Urinary bladder (tissue), 4 donors: ENCODE measurements around the gene PBX1. TPM values are rescaled to one million over a fixed set of nuclear protein-coding genes. Genes with fewer than 3 reads are reported as not detected.

Experiments
- DNase-seq: peaks from one replicate; pipeline ENCODE4 v3.0.0-alpha.2; 2015; ENCODE audit errors: extremely low spot score
- H3K27ac ChIP-seq: one replicate; pipeline ENCODE4 v1.5.1; 2013; ENCODE audit warnings: low read depth, mild to moderate bottlenecking, moderate library complexity
- H3K36me3 ChIP-seq: one replicate; pipeline ENCODE4 v1.6.1; 2013; ENCODE audit warnings: mild to moderate bottlenecking, moderate library complexity; ENCODE audit not compliant: insufficient read depth
- H3K4me1 ChIP-seq: one replicate; pipeline ENCODE4 v1.6.1; 2013; ENCODE audit warnings: mild to moderate bottlenecking, moderate library complexity; ENCODE audit not compliant: insufficient read depth
- H3K4me3 ChIP-seq: one replicate; pipeline ENCODE4 v1.5.1; 2013; ENCODE audit warnings: low read depth, low read length
- WGBS: extraction: QIAGEN DNeasy Blood & Tissue Kit; methylation state at CpG from one replicate; pipeline ENCODE4 v1.1.7; 2013; 5-methylcytosine and 5-hydroxymethylcytosine counted together
- polyA plus RNA-seq: library from polyadenylated mRNA; stranded (reverse); fragments of 200-250 nt; gene quantifications from one replicate; pipeline ENCODE4 v1.2.3, GENCODE V29; 2013
- total RNA-seq: library from RNA; depleted of rRNA; stranded (reverse); fragments of >200 nt; gene quantifications from one replicate; pipeline ENCODE4 v1.2.3, GENCODE V29; 2014
- donor health status: healthy with polysubstance abuse.
- donor health status: healthy.

Gene PBX1
- total and polyA plus RNA-seq, 2 donors = 67.8 to 241 TPM

DNA sequence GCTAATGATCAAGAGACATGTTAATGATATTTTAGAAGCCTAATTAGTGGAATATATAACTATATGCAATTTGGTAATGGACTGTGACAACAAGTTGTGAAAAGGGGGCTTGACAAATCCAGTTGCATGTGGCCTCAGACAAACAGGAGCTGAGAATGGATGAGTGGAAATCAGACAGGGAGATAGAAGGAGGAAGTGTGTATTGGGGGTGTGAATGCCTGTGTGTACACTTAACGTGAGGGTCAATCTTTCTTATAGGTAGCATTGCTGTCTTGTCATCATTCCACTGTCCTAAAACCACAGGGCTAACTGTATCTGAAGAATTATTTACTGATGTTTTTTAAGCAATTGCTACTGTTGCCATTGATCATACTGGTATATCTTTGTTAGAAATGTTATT, 64.8 kb downstream of the PBX1 start:
- Histone ChIP-seq H3K4me3 (no peak overlapping the region), H3K4me1 (no peaks in the 10 kb centered on the region), H3K36me3 (no peaks in the 10 kb centered on the region), H3K27ac (no peak overlapping the region)
- DNase-seq = no peak
- WGBS = 69% methylated on average over 1 of the region's 1 CpG

DNA sequence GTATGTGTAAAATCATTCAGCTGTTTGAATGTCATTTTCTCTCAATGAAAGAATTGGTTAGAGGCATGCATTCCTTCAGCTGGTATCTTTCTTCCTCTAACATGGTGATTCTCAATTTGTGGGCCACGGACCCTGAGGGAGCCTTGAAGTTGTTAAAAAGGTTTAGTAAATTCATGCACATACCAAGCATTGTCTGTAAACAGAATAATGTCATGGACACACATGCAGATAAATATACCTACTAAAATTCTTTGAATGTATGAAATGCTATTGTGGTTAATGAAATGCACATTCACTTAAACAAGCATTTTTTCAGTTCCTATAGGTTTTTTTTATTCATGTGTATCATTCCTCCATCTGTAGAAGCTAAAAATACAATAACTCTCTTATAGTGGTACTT, 65.4 kb downstream of the PBX1 start:
- Histone ChIP-seq H3K27ac (no peak overlapping the region), H3K36me3 (no peaks in the 10 kb centered on the region), H3K4me1 (no peaks in the 10 kb centered on the region), H3K4me3 (no peak overlapping the region)
- 74% methylated on average over 1 of the region's 1 CpG for WGBS
- DNase-seq = no peak

DNA sequence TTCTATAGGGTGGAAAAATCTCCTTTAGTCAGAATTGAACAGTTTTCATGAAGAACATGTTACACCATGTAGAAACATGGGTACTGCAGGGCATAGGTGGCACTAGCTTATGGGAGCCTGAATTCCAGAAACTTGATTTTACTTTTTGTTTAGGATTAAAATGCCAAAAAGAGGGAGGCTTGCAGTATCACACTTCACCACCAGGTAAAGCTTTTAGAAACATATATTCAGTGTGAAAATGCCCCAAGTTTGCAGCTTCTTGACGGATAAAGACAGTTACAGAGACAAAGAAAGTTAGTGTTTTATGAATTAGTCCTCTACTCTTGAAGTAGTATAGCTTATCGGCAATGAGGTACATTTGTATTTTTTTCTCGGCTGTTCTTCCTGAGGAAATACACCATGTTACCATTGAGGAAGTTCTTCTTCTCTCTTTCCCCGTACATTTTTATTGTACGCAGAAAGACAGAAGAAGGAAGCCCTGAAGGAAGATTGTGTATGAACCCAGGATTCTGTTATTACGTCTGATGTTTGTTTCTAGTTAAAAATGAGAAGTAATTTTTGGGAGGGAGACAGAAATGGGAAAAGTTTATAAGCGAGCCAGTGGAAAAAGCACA, 66.1 kb downstream of the PBX1 start:
- Histone ChIP-seq H3K4me3 (no peak overlapping the region), H3K27ac (no peak overlapping the region), H3K36me3 (no peaks in the 10 kb centered on the region), H3K4me1 (no peaks in the 10 kb centered on the region)
- 69% methylated on average over 7 of the region's 7 CpGs for WGBS
- no peak for DNase-seq

DNA sequence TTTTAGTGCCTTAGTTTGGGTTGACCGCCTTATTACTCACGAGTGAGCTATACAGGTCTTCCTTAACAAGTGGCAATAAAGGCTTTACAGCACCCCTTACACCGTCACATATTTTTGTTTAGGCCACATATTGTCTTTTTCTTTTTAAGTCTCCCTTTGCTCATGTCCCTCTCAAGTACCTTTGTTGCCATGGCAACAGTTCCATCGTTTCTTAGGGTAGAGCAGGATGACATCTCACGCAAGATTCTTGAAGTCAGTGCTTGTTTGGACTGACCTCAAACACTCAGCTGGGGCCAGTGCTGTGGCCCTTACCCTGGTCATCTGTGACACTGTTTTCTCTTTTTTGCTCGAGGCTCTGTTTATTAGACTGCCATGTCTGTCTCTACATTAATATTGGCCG, 69.8 kb downstream of the PBX1 start:
- Histone ChIP-seq H3K4me3 (no peak overlapping the region), H3K36me3 (no peaks in the 10 kb centered on the region), H3K27ac (no peak overlapping the region), H3K4me1 (no peaks in the 10 kb centered on the region)
- WGBS = 69% methylated on average over 7 of the region's 7 CpGs
- DNase-seq = no peak

DNA sequence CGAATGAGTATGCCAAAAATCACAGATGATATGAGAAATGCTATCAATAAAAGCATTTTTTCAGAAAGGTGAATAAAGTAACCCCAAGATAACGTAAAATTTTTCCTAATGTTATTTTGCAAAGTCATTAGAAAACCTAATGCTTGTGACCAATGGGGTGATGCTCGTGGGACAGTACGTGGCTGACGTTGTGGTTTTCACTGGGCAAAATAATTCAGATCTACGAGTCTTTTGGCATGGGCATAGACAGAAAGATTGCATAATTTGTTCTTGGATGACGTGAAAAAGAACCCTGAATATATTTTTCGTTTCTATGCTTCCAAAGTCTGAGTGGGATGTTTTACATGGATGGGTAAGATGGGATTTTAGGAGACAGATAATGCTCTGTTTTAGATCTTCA, 71.0 kb downstream of the PBX1 start:
- H3K36me3 ChIP-seq = no peaks in the 10 kb centered on the region
- H3K4me1 ChIP-seq = no peaks in the 10 kb centered on the region
- DNase-seq = no peak

DNA sequence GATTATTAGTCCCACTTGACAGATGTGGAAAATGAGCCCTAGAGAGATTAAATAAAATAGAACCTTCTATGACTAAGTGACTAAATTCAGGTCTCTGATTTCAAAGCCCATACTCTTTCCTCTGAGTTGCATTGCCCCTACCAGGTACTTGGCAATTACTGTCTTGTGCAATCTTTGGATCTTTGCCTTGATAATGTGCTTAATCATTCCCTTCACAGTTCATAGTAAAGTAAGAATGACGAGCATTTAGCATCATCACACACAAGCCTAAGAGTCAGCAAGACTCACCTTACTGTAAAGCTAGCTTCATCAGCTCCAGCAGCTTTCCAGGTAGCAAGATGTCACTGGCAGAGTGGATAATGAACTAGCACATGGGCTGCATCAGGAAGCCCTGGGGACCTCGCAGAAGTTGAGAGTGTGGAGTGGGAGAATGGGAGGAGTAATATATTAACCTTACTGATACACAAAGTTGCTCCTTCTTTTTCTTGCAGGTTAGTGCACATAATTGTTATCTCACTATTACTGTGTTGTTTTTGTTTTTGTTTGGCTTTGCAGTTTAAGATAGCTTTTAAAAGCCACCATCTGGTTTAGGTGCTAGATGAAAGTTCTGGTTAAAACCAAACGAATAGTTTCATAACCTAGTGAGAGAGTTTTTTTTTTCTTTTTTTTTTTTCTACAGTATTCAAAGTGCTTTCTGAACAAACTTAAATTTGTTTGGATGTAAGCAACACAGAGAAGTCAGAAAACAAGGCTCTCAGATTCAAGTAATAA, 71.8 kb downstream of the PBX1 start:
- Histone ChIP-seq H3K4me3 (no peak overlapping the region), H3K27ac (no peak overlapping the region), H3K36me3 (no peaks in the 10 kb centered on the region), H3K4me1 (no peaks in the 10 kb centered on the region)
- WGBS = 45% methylated on average over 3 of the region's 3 CpGs
- DNase-seq = no peak

More for the DNA sequence above, 71.0 kb downstream of the PBX1 start:
- Histone ChIP-seq H3K27ac (no peak overlapping the region), H3K4me3 (no peak overlapping the region)
- WGBS = 78% methylated on average over 8 of the region's 8 CpGs

DNA sequence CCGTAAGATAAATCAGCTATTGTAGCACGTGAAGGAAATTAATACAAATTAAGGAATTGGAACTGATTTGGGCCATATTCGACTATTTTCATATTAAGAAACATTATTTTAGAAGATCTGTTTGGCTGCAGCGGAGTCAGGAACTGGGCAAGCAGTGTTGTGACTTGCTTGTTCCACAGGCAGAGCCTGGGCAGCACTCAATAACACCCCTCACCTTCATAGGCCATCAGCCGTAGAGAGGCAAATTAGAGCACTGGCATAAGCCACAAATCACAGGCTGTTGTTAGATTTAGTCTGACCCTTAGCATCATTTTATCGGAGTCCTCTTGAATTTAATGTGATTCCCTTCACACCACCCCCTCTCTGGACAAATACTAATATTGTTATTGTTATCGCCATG, 72.8 kb downstream of the PBX1 start:
- 72% methylated on average over 7 of the region's 7 CpGs for WGBS
- H3K27ac ChIP-seq = no peak overlapping the region
- no peaks in the 10 kb centered on the region for H3K36me3 ChIP-seq
- no peaks in the 10 kb centered on the region for H3K4me1 ChIP-seq
- DNase-seq = no peak
- no peak overlapping the region for H3K4me3 ChIP-seq

DNA sequence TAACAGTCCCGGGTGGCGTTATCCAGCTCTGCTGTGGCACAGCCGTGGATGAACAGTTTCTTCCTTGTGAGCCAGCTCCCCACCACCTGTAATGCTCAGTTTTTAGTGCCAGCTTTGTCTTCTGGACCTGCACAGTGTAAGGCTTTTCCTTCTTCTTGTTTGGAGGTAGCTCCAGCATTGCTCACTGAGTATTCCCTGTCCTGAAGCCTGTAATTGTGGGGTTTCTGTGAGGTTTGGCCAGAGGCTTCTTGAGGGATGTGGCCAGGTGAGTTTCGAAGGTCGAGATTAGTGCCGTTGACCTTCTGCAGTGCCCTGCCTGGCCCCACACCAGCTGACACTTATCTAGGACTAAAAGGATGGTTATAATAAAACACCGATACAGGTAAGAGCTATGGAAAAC, 75.0 kb downstream of the PBX1 start:
- no peak overlapping the region for H3K4me3 ChIP-seq
- 85% methylated on average over 7 of the region's 7 CpGs for WGBS
- H3K27ac ChIP-seq = no peak overlapping the region
- H3K36me3 ChIP-seq = no peaks in the 10 kb centered on the region
- peaks cover 2% of the 10 kb centered on the region for H3K4me1 ChIP-seq
- no peak for DNase-seq

DNA sequence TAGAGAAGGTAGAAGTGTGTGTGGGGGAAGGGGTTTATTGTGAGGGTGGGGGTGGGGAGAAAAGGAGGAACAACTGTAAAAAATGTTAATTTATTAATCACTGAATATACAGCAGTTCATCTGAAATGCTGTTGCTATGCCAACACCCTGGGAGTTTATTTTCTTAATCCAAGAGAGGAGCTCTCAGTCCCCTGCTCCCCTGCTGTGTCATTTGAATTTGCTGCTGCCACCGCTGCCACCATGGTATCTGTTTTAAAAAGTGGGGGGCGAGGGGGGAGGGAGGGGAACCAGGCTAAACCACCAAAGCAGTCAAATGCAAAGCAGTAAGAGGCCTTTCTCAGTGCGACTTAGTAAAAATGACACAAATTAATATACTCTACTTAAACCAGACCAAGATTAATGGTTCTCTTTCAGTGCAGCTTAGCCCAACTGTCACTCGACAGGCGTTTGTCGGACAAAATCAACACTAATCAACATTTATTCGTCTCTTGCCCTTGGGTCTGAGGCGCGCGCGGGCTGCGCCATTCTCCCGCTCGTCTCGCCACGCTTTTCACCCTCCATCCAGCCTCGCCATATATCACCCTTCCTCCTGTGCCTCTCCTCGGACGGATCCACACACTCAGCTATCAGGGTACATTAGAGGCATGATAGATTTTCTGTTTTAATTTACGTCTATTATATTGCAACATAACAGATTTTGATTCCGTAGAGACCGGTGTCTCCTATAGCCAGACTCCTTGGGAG, 76.2 kb downstream of the PBX1 start:
- peaks cover 2% of the 10 kb centered on the region for H3K4me1 ChIP-seq
- H3K36me3 ChIP-seq = no peaks in the 10 kb centered on the region
- DNase-seq = no peak
- H3K27ac ChIP-seq = no peak overlapping the region
- no peak overlapping the region for H3K4me3 ChIP-seq
- WGBS = 80% methylated on average over 22 of the region's 22 CpGs

DNA sequence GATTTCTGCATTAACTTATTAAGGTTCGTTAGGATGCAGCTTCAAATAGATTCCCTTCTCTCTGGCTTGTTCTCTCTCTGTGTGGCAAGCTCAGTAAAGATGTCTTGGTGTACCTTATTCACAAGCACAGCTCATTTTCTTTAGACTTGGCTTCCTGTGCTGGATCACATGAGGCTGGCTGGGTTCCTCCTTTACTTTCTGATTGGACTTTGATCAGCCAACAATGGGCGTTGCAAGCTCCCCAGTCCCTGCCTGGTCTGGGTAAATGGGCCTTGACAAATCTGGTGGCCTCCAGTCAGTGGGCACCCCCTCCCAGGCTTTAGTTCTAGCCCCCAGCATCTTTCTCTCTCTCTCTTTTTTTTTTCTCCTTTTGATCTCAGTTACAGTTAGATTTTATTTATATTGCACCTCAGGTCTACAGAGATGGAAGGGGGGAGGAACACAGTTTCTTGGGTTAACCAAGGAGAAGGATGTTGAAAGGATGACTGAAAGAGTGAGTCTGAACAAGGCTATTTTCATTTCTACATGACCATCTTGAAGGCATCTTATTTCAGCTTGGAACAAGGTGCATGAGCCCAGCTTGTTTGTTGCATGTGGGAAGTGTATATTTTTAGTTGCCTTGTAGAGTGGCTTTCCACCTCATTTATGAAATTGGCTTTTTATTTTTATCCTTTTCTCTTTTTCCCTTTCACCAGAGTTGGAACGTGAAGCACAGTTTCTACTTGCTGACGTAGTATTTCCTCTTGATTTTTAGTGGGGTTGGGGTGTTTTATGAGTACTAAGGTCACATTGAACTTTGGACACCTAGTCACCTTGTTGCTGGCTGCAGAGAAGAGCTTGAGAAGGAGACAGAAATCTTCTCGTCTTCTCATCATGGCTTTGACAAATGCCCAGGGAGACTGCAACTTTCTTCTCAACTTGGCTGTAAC, 77.1 kb downstream of the PBX1 start:
- Histone ChIP-seq H3K36me3 (no peaks in the 10 kb centered on the region), H3K4me1 (peaks cover 2% of the 10 kb centered on the region), H3K4me3 (no peak overlapping the region), H3K27ac (no peak overlapping the region)
- no peak for DNase-seq
- WGBS = 71% methylated on average over 5 of the region's 5 CpGs

DNA sequence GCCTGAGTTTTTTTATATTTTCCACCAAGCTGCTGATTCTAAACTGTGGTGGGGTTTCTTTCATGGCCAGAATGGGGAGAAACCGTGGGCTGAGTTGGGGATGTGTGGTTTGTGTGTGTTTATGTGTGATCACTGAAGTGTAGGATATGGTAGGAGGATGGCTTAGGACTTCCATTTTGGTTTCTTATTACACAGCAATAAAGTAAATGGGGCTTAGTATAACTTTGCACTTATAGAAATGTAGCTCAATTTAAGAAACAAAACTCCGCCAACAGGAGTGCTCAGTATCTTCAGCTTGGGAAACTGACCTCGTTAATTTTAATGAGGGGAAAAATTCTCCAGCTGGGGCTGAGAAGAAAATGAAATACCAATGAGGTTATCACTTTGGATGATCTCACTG, 77.8 kb downstream of the PBX1 start:
- peaks cover 2% of the 10 kb centered on the region for H3K4me1 ChIP-seq
- no peak for DNase-seq
- H3K4me3 ChIP-seq = no peak overlapping the region
- no peak overlapping the region for H3K27ac ChIP-seq
- H3K36me3 ChIP-seq = no peaks in the 10 kb centered on the region
- WGBS = 66% methylated on average over 3 of the region's 3 CpGs

DNA sequence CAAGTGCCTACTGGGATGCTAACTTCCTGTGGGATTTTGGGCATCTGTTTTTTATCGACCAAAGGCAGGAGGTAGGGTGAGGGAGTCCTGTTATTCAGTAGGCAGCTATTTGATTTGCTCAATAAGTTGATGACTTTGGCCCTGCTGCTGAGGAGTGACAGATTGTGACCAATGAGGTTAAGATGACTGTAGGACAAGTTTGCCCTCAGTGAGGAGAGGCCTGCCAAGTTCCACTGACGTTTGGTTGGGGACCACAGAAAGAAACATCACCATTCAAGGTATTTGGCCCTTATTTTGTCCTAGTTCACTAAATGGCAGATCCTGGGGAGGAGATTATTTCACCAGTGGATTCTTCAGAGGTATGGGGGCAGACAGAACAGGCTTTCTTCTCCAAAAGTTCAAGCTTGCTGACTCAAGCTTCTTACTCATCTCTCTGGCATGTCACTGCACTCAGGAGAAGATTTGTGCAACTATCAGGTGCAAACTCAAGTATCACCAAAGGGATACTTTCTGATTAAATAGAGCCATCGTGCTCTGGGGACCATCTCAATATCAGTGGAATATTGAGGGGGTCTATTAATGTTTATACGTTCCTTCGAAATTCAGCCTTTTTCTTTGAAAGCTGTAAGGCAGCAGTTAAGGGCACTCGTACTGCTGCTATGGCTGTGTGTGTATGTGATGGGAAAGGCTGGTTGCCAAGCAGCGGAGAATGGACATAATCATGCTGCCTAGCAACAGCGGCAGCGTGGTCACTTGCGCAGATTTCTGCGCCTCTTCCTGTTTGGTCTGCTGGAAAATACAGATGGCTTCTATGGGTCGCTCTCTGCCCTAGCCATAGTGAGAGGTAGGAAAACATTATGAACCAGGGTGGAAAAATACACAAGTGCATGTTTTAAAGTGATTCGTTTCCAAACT, 78.7 kb downstream of the PBX1 start:
- no peak for DNase-seq
- Histone ChIP-seq H3K4me3 (no peak overlapping the region), H3K4me1 (peaks cover 2% of the 10 kb centered on the region), H3K36me3 (no peaks in the 10 kb centered on the region), H3K27ac (no peak overlapping the region)
- WGBS = 52% methylated on average over 13 of the region's 13 CpGs
